ENCODE results near the gene DTD1.
A peak's percentile ranks its signal among the peaks of the same experiment; 100 is the strongest.

Gene DTD1

DNA sequence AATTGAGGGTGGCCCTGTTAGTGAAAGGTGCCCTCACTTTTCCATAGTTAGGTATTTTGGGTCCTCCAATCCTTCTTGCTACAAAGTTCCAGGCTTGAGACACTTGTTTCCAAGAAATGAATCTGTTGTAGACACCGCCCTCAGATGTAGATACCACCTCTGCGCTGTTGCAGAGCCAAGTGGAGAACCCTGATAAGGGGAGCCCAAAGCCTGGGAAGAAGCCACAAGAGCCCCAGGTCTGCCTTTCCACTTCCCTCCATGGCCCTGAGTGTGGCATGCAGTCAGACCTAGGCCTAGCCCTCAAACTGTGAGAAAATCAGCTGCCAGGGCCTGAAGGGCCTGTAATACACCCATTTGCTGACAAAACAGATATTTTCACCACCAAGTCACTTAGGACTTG is 37.1 kb downstream of the DTD1 start (continued):
- no peak for TF ChIP-seq MEIS1 (CRISPR knock-in tag; IDR thresholded peaks at IDR 0.05; ENCODE audit: borderline replicate concordance)
- no peak for TF ChIP-seq ZFP37 (tag by site-specific recombination; IDR thresholded peaks at IDR 0.05)
- TF ChIP-seq ZSCAN5A (tag by site-specific recombination; IDR thresholded peaks at IDR 0.05) = no peak
- no peak for TF ChIP-seq TCF7L2 (IDR thresholded peaks at IDR 0.05; ENCODE audit: borderline replicate concordance, low read depth, low read length)
- no peak for TF ChIP-seq IKZF3 (tag by site-specific recombination; IDR thresholded peaks at IDR 0.05)
- TF ChIP-seq ZNF362 (tag by site-specific recombination; IDR thresholded peaks at IDR 0.05) = no peak
- TF ChIP-seq ZNF596 (tag by site-specific recombination; IDR thresholded peaks at IDR 0.05) = no peak

GRCh38 chr20:18625907-18626655 is 38.2 kb downstream of the DTD1 start:
- Histone ChIP-seq H3K27ac (ENCODE audit: extremely low read depth, low read depth, low read length) (no peak overlapping the region), H3K9me3 (ENCODE audit: control insufficient read depth, insufficient read depth, low read depth, low read length) (no peaks in the 10 kb centered on the region), H3K4me1 (ENCODE audit: control insufficient read depth, insufficient read depth, low read length) (no peaks in the 10 kb centered on the region), H3K4me3 (ENCODE audit: low read depth, low read length) (no peak overlapping the region), H3K36me3 (ENCODE audit: control insufficient read depth in 2 of 2, insufficient read depth in 1 of 2, low read length in 2 of 2) (peaks cover 0 to 6% of the 10 kb centered on the region in 2 experiments; a peak in 1 of 3 replicates)
- ChIA-PET CTCF (no interaction called here), POLR2A (no interaction called here)
- no peak for TF ChIP-seq ZNF654 (tag by site-specific recombination; IDR thresholded peaks at IDR 0.05; ENCODE audit: low read depth)
- no peak for TF ChIP-seq ZNF433 (tag by site-specific recombination; IDR thresholded peaks at IDR 0.05; ENCODE audit: low read depth)
- peak; percentile 89 for TF ChIP-seq REST (tag by site-specific recombination; IDR thresholded peaks at IDR 0.05)
- no peak for TF ChIP-seq ZEB2 (tag by site-specific recombination; IDR thresholded peaks at IDR 0.05)
- TF ChIP-seq GLIS2 (tag by site-specific recombination; IDR thresholded peaks at IDR 0.05) = no peak

DNA sequence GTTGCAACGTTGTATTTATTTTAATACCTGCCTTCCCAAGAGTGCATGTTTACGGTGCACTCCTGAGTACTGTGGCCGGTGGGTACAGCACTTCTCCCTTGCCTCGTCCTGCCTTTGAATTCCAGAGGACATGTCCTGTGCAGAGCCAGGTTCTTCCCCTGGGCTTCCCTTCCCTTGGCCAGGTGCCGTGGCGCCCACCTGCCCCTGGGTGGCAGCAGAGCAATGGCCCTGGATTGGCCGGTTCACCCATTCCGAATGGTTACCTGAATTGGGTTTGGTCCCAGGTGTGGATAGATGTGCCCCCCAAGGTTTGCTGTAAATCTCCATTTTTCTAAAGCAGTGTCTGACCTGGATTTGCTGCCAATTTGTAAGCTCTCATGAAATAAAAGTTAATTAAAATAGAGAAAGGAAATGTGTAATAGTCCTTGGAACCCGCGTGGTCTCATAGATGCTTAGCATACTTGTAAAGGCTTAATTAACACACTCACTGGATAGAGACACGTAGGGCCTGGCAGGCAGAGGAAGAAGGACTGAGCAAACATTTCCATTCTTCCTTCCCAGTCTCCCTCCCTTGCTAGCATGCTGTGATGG is 40.6 kb downstream of the DTD1 start:
- Histone ChIP-seq H3K4me1 (ENCODE audit: control insufficient read depth, insufficient read depth, low read length) (no peaks in the 10 kb centered on the region), H3K4me3 (ENCODE audit: low read depth, low read length) (no peak overlapping the region), H3K27ac (ENCODE audit: extremely low read depth, low read depth, low read length) (no peak overlapping the region), H3K9me3 (ENCODE audit: control insufficient read depth, insufficient read depth, low read depth, low read length) (no peaks in the 10 kb centered on the region), H3K36me3 (ENCODE audit: control insufficient read depth in 2 of 2, insufficient read depth in 1 of 2, low read length in 2 of 2) (peaks cover 0 to 6% of the 10 kb centered on the region in 2 experiments; a peak in 1 of 3 replicates)
- ChIA-PET POLR2A (no interaction called here), CTCF (interaction anchor here (0.6 to 0.7 kb wide), 3 partner anchors 26 to 633 kb away, joined by 3 to 4 read pairs (median 3); no protein-coding TSS in a partner anchor)
- TF ChIP-seq GLIS1 (tag by site-specific recombination; IDR thresholded peaks at IDR 0.05) = no peak
- no peak for TF ChIP-seq ZNF621 (tag by site-specific recombination; IDR thresholded peaks at IDR 0.05)
- peak; percentile 22; the same call in 1 of the 2 replicates for TF ChIP-seq ZNF654 (tag by site-specific recombination; IDR thresholded peaks at IDR 0.05; ENCODE audit: low read depth)
- TF ChIP-seq BCL11B (tag by site-specific recombination; IDR thresholded peaks at IDR 0.05; ENCODE audit: low read depth) = no peak
- no peak for TF ChIP-seq GLI4 (tag by site-specific recombination; IDR thresholded peaks at IDR 0.05)

Measured in HEK293 (cell line).